ENCODE measurements around the gene GSTA2. TPM values are rescaled to one million over a fixed set of nuclear protein-coding genes. Genes with fewer than 3 reads are reported as not detected.

Gene GSTA2
- total RNA-seq, 1 experiment from 2014 or later, result not detected

- TF ChIP-seq USF2 (CRISPR knock-in tag; IDR thresholded peaks at IDR 0.05) (no peak), OVOL2 (CRISPR knock-in tag; IDR thresholded peaks at IDR 0.05; ENCODE audit: borderline replicate concordance) (no peak), FOXK1 (CRISPR knock-in tag; IDR thresholded peaks at IDR 0.05) (no peak)
Observed at GRCh38 chr6:52704060-52704459, 59.2 kb downstream of the GSTA2 start (continued).

Other genes starting within 250 kb of the GSTA2 start
- 13.4 to 14.4 TPM (median 13.5 TPM) in 3 replicates for gene TRAM2, start 186.4 kb downstream of the GSTA2 start, total RNA-seq (2021)
- 8.7 to 13.6 TPM (median 13.2 TPM) in 3 replicates for gene TMEM14A, start 92.4 kb downstream of the GSTA2 start, total RNA-seq (2021)
- gene GSTA1, start 40.3 kb upstream of the GSTA2 start, total RNA-seq (2021), result 0.48 to 0.90 TPM (median 0.89 TPM) in 3 replicates
- gene GSTA5, start 77.3 kb upstream of the GSTA2 start, total RNA-seq (2021), result not detected in 3 replicates
- gene GSTA3, start 146.2 kb upstream of the GSTA2 start, total RNA-seq (2021), result not detected in 3 replicates
- gene GSTA4, start 231.8 kb upstream of the GSTA2 start, total RNA-seq (2021), result 12.6 to 24.6 TPM (median 23.1 TPM) in 3 replicates